AG04449 (cell line): ENCODE measurements around the gene RAB26.

ENCODE experiments used
- CTCF ChIA-PET: fragments of 350-600 bp; formaldehyde crosslinking; extraction: SDS; loops from one replicate; lab custom pipeline; 2021; ENCODE audit warnings: antibody characterized with exemption; lab: Yijun Ruan, JAX
- POLR2A ChIA-PET: fragments of 400-600, 350-600 bp; formaldehyde crosslinking; extraction: SDS; loops from one replicate; lab custom pipeline; 2020; ENCODE audit warnings: antibody characterized with exemption, inconsistent platforms; lab: Yijun Ruan, JAX
- DNase-seq: peaks from one replicate; pipeline ENCODE4 v3.0.0-alpha.2; 2010; ENCODE audit warnings: low read depth, low spot score
- H3K4me3 ChIP-seq: 2 replicates; pipeline ENCODE4 v1.5.1; 2011; ENCODE audit warnings: low read depth, mild to moderate bottlenecking, control low read depth, low read length
- CTCF ChIP-seq: IDR thresholded peaks from one replicate; pipeline ENCODE4 v1.5.1; 2011; ENCODE audit warnings: mild to moderate bottlenecking, moderate library complexity, low read length, control low read depth, inconsistent platforms; ENCODE audit not compliant: insufficient read depth; ENCODE audit errors: missing control alignments

Gene RAB26

GRCh38 chr16:2177101-2177500, 28.7 kb downstream of the RAB26 start:
- CTCF ChIA-PET = no interaction called here
- no peak for TF ChIP-seq CTCF
- POLR2A ChIA-PET = no interaction called here
- DNase-seq = no peak
- no peak overlapping the region for H3K4me3 ChIP-seq

- ChIA-PET CTCF (no interaction called here), POLR2A (interaction anchor here (0.9 kb wide), 1 partner anchor 22 kb away, joined by 5 read pairs; the partner anchor contains the start of gene TRAF7)
- no peak for TF ChIP-seq CTCF
These were observed 29.1 kb downstream of the RAB26 start for GRCh38 chr16:2177561-2177960.

GRCh38 chr16:2178321-2179106, 30.1 kb downstream of the RAB26 start:
- ChIA-PET CTCF (no interaction called here), POLR2A (interaction anchor here (0.9 kb wide), 1 partner anchor 23 kb away, joined by 5 read pairs; the partner anchor contains the start of gene TRAF7)
- DNase-seq = no peak
- TF ChIP-seq CTCF = no peak
- H3K4me3 ChIP-seq = no peak overlapping the region

More at GRCh38 chr16:2177561-2177960, 29.1 kb downstream of the RAB26 start:
- H3K4me3 ChIP-seq = no peak overlapping the region
- DNase-seq = no peak

- ChIA-PET CTCF (no interaction called here), POLR2A (no interaction called here)
- H3K4me3 ChIP-seq = no peak overlapping the region
- TF ChIP-seq CTCF = no peak
- DNase-seq = no peak
These were observed 30.7 kb downstream of the RAB26 start for GRCh38 chr16:2179107-2179501.

GRCh38 chr16:2179576-2179975, 31.2 kb downstream of the RAB26 start:
- no peak for DNase-seq
- TF ChIP-seq CTCF = no peak
- ChIA-PET POLR2A (no interaction called here), CTCF (no interaction called here)
- H3K4me3 ChIP-seq = no peak overlapping the region

GRCh38 chr16:2180461-2180860, 32.0 kb downstream of the RAB26 start:
- DNase-seq = no peak
- CTCF ChIA-PET = no interaction called here
- H3K4me3 ChIP-seq = no peak overlapping the region
- POLR2A ChIA-PET = interaction anchor here (1.2 kb wide), 1 partner anchor 25 kb away, joined by 6 read pairs; the partner anchor contains the start of gene TRAF7
- no peak for TF ChIP-seq CTCF
